Smooth muscle cell (in vitro differentiated cells): ENCODE results near the gene ZNF136. TPM values are rescaled to one million over a fixed set of nuclear protein-coding genes. Genes with fewer than 3 reads are reported as not detected.

ENCODE experiments used
- DNase-seq: peaks from one replicate; lab custom pipeline; 2025; ENCODE audit not compliant: unreplicated experiment; lab: John Stamatoyannopoulos, UW
- H2AFZ ChIP-seq: fragments of 200-600 bp; sonication (generic); 2 replicates; pipeline ENCODE4 v1.6.0; 2016; ENCODE audit warnings: antibody characterized with exemption, low read depth, mild to moderate bottlenecking
- H3F3A ChIP-seq: fragments of 200-600 bp; sonication (generic); 2 replicates; pipeline ENCODE4 v1.6.0; 2017; ENCODE audit warnings: antibody characterized with exemption, low read depth
- H3K27ac ChIP-seq: fragments of 200-600 bp; sonication (generic); 2 replicates; pipeline ENCODE4 v1.5.1; 2016; ENCODE audit warnings: low read depth, mild to moderate bottlenecking
- H3K27me3 ChIP-seq: fragments of 200-600 bp; sonication (generic); 2 replicates; pipeline ENCODE4 v1.6.1; 2016; ENCODE audit warnings: low read depth, mild to moderate bottlenecking
- H3K36me3 ChIP-seq: fragments of 200-600 bp; sonication (generic); 2 replicates; pipeline ENCODE4 v1.5.1; 2016; ENCODE audit warnings: low read depth
- H3K4me1 ChIP-seq: fragments of 200-600 bp; sonication (generic); 2 replicates; pipeline ENCODE4 v1.5.1; 2016; ENCODE audit warnings: low read depth
- H3K4me2 ChIP-seq: fragments of 200-600 bp; sonication (generic); 2 replicates; pipeline ENCODE4 v1.6.0; 2016; ENCODE audit warnings: mild to moderate bottlenecking
- H3K4me3 ChIP-seq: fragments of 200-600 bp; sonication (generic); 2 replicates; pipeline ENCODE4 v1.5.1; 2016; ENCODE audit warnings: mild to moderate bottlenecking
- H3K79me2 ChIP-seq: fragments of 200-600 bp; sonication (generic); 2 replicates; pipeline ENCODE4 v1.6.0; 2016; ENCODE audit warnings: low read depth, mild to moderate bottlenecking
- H3K9ac ChIP-seq: fragments of 200-600 bp; sonication (generic); 2 replicates; pipeline ENCODE4 v1.6.0; 2016; ENCODE audit warnings: low read depth
- H3K9me3 ChIP-seq: fragments of 200-600 bp; sonication (generic); replicated peaks from 2 replicates; pipeline ENCODE4 v1.5.1; 2016; ENCODE audit warnings: low read depth
- H4K20me1 ChIP-seq: fragments of 200-600 bp; sonication (generic); 2 replicates; pipeline ENCODE4 v1.6.0; 2016; ENCODE audit warnings: low read depth
- WGBS: methylation state at CpG from one replicate; pipeline ENCODE4 v1.1.7; 2016; ENCODE audit warnings: low lambda C conversion rate; 5-methylcytosine and 5-hydroxymethylcytosine counted together
- polyA plus RNA-seq: library from polyadenylated mRNA; unstranded; fragments of >200 nt; fragmentation: Nextera tagmentation; extraction: Ambion mirVana; gene quantifications from 2 replicates; pipeline ENCODE4 v1.2.1, GENCODE V29; 2016
- total RNA-seq: library from RNA; depleted of rRNA; stranded (reverse); fragments of >200 nt; gene quantifications from 2 replicates; pipeline ENCODE4 v1.2.3, GENCODE V29; 2014
- TF ChIP-seq, protein P1 (sequence below): fragments of 200-600 bp; sonication (generic); IDR thresholded peaks from 2 replicates; pipeline ENCODE4 v1.5.1; 2017; ENCODE audit warnings: borderline replicate concordance, mild to moderate bottlenecking, antibody characterized with exemption; ENCODE audit not compliant: insufficient read depth, poor library complexity, severe bottlenecking

Gene ZNF136
- total and polyA plus RNA-seq, 2 experiments from 2014 or later, result 5.1 to 5.7 TPM

DNA sequence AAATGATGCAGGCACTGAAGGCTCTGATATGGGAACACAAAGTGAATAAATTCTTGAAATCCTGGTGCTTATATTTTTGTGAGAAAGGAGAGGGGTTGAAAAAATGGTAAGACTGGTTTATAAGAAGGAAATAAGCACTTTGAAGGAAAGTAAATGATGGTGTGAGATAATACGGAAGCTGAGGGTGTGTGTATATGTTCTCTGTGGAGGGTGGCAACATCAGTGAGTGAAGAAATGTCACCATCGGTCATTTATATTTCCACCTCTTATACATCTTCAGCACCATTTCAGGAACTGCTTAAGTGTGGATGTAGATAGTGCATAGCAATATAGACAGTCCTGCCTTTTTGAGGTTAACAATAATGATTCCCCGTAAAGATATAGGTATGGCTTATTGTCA, 17.5 kb downstream of the ZNF136 start:
- TF ChIP-seq, protein P1, sequence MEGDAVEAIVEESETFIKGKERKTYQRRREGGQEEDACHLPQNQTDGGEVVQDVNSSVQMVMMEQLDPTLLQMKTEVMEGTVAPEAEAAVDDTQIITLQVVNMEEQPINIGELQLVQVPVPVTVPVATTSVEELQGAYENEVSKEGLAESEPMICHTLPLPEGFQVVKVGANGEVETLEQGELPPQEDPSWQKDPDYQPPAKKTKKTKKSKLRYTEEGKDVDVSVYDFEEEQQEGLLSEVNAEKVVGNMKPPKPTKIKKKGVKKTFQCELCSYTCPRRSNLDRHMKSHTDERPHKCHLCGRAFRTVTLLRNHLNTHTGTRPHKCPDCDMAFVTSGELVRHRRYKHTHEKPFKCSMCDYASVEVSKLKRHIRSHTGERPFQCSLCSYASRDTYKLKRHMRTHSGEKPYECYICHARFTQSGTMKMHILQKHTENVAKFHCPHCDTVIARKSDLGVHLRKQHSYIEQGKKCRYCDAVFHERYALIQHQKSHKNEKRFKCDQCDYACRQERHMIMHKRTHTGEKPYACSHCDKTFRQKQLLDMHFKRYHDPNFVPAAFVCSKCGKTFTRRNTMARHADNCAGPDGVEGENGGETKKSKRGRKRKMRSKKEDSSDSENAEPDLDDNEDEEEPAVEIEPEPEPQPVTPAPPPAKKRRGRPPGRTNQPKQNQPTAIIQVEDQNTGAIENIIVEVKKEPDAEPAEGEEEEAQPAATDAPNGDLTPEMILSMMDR, result no peak
- Histone ChIP-seq H3K79me2 (peaks cover 75% of the 10 kb centered on the region), H3K9ac (no peak overlapping the region), H3F3A (no peaks in the 10 kb centered on the region), H3K27me3 (no peaks in the 10 kb centered on the region), H3K36me3 (peaks cover 19% of the 10 kb centered on the region), H3K9me3 (peaks cover 28% of the 10 kb centered on the region), H3K4me3 (no peak overlapping the region), H3K4me2 (no peak overlapping the region), H4K20me1 (no peaks in the 10 kb centered on the region), H3K4me1 (no peaks in the 10 kb centered on the region), H3K27ac (no peak overlapping the region), H2AFZ (no peak overlapping the region)
- no peak for DNase-seq
- WGBS, result 97% methylated on average over 3 of the region's 3 CpGs

DNA sequence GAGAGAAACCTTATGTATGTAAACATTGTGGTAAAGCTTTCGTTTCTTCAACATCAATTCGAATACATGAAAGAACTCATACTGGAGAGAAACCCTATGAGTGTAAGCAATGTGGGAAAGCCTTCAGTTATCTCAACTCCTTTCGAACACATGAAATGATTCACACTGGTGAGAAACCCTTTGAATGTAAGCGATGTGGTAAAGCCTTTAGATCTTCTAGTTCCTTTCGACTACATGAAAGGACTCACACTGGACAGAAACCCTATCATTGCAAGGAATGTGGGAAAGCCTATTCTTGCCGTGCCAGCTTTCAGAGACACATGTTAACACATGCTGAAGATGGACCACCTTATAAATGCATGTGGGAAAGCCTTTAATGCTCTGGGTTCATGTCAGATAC, 24.7 kb downstream of the ZNF136 start:
- H3K79me2 ChIP-seq, result peaks cover 17% of the 10 kb centered on the region
- peak overlapping the region; percentile 10 for H3K4me3 ChIP-seq
- H3K27me3 ChIP-seq, result no peaks in the 10 kb centered on the region
- 97% methylated on average over 6 of the region's 6 CpGs for WGBS
- H3K9me3 ChIP-seq, result peaks cover 74% of the 10 kb centered on the region
- DNase-seq, result no peak
- TF ChIP-seq, protein P1, result no peak
- H3K27ac ChIP-seq, result no peak overlapping the region
- H3K36me3 ChIP-seq, result peaks cover 79% of the 10 kb centered on the region
- no peaks in the 10 kb centered on the region for H3F3A ChIP-seq
- H3K9ac ChIP-seq, result no peak overlapping the region
- no peaks in the 10 kb centered on the region for H3K4me1 ChIP-seq
- no peak overlapping the region for H2AFZ ChIP-seq
- no peaks in the 10 kb centered on the region for H4K20me1 ChIP-seq
- H3K4me2 ChIP-seq, result no peak overlapping the region

DNA sequence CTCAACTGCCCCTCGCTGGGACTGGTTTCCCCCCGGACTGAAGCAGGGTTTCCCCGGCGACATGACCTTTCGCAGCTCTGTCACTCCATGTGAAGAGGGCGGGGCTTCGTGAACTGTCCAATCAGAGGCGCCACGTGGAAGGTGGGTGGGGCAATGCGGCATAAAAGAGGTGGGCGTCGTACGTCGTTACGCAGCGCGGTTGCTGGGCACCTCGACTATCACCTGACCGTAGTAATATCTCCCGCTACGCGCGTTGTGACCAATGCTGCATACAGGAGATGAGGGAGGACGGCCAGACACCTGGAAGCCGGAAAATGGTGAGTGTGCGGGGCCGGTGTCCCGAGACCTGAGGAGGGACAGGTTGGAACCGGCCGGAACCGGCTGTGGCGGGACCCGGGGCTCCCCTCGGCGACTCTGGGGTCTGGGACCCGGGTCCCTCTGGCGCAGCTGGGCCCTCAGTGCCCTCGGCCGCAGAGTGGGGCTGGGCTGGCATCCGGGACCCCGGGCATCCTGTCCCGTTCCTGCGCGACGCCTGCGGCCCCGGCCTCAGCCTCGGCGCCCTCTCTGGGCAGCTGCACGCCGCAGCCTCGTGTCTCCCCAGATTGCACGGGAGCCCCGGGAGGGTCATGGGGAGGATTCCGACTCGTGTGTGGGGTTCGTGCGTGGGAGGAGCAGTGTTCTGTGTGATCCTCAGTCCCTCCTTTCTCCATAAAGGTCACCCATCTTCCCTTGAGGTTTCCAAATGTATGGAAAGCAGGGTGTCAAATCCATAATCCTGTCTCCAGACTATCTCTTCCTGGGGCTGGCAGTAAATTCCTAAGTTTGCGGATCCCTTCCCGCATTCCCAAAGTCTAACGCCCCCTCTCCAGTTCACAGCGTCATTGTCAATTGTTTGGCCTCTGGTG, 32.2 kb downstream of the ZNF136 start:
- no peak for DNase-seq
- H3K9ac ChIP-seq, result no peak overlapping the region
- H3K4me3 ChIP-seq, result no peak overlapping the region
- H3K4me1 ChIP-seq, result no peaks in the 10 kb centered on the region
- WGBS, result 97% methylated on average over 59 of the region's 62 CpGs
- no peaks in the 10 kb centered on the region for H3F3A ChIP-seq
- no peak overlapping the region for H3K27ac ChIP-seq
- H3K27me3 ChIP-seq, result no peaks in the 10 kb centered on the region
- H4K20me1 ChIP-seq, result no peaks in the 10 kb centered on the region
- H3K4me2 ChIP-seq, result no peak overlapping the region
- TF ChIP-seq, protein P1, result no peak
- peaks cover 32% of the 10 kb centered on the region for H3K9me3 ChIP-seq
- H3K36me3 ChIP-seq, result peaks cover 45% of the 10 kb centered on the region
- H3K79me2 ChIP-seq, result peaks cover 3% of the 10 kb centered on the region
- no peak overlapping the region for H2AFZ ChIP-seq

DNA sequence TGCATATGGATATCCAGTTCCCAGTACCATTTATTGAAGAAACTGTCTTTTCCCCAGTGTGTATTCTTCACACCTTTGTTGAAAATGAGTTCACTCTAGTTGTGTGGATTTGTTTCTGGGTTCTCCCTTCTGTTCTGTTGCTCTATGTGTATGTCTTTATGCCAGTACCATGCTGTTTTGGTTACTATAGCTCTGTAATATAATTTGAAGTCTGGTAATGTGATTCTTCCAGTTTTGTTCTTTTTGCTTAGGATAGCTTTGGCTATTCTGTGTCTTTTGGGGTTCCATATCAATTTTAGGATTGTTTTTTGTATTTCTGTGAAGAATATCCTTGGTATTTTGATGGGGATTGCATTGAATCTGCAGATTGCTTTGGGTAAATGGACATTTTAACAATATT, 35.2 kb downstream of the ZNF136 start:
- no peak overlapping the region for H3K27ac ChIP-seq
- peaks cover 14% of the 10 kb centered on the region for H3K9me3 ChIP-seq
- TF ChIP-seq, protein P1, result no peak
- peaks cover 19% of the 10 kb centered on the region for H3K36me3 ChIP-seq
- no peak overlapping the region for H3K9ac ChIP-seq
- H3K27me3 ChIP-seq, result no peaks in the 10 kb centered on the region
- H3K4me2 ChIP-seq, result no peak overlapping the region
- H2AFZ ChIP-seq, result no peak overlapping the region
- H3K4me3 ChIP-seq, result no peak overlapping the region
- H3K79me2 ChIP-seq, result peaks cover 3% of the 10 kb centered on the region
- H3K4me1 ChIP-seq, result no peaks in the 10 kb centered on the region
- no peak for DNase-seq
- H3F3A ChIP-seq, result no peaks in the 10 kb centered on the region
- no peaks in the 10 kb centered on the region for H4K20me1 ChIP-seq
